Measurements from ENCODE around the gene POLRMT. TPM values are rescaled to one million over a fixed set of nuclear protein-coding genes. Genes with fewer than 3 reads are reported as not detected.
"Not testable (repeated sequence)": the region's sequence is repeated elsewhere in the genome, so short reads cannot be mapped to it uniquely, and the experiment has no call there.

POLRMT gene
- total RNA-seq, 2 donors from 2014 or later: 55.0 to 104 TPM

DNA sequence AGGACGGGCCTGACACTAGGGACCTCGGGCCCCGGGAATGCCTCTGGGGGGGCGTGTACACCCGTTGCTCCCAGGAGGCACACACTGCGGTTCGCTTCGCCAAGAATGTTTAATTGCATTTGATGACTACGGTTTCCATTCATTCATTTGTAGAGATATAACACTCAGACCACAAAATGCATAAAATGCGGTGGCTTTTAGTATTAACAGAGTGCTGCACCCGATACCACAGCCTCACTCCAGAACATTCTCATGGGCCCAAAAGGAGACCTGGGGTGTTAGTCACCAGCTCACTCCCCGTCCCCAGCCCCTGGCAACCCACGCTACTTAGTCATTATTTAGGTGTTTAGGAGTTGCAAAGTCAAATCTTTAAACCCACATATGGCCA is 21.9 kb downstream of the POLRMT start:
- H3K27ac Mint-ChIP-seq: peak overlapping the region; percentile 82 to 89

DNA sequence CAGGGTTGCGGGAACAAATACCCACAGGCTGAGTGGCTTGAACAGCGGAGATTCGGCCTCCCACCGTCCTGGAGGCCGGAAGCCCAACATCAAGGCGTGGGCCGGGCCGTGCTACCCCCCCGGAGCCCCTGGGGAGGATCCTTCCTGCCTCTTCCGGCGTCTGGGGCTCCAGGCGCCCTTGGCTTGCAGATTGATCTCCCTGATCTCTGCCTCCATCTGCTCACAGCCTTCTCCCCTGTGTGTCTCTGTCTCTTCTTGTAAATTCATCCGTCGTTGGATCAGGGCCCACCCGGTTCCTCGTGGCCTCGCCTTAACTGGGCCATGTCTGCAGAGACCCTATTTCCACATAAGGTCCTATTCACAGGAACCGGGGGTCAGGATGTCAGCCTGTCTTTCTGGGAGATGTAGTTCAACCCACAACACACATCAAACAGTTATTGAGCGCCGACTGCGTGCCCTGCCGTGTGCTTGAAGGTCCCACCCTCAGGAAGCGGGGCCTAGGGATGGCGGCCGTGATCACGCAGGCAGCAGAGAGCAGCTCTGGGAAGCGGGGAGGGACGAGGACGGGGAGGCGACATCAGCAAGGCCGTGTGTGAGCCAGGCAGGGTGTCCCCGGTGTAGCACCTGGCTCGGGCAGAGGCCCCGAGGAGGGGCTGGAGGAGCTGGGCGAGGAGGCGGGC is 22.4 kb downstream of the POLRMT start:
- H3K4me3 Mint-ChIP-seq: peak overlapping the region; percentile 94
- DNase-seq (ENCODE audit: low spot score): no peak
- no peaks in the 10 kb centered on the region for H3K36me3 Mint-ChIP-seq
- H3K27me3 Mint-ChIP-seq: peaks cover 0 to 9% of the 10 kb centered on the region in 2 donors
- no peaks in the 10 kb centered on the region for H3K9me3 Mint-ChIP-seq
- peak; percentile 60 to 71 for ATAC-seq
- peak overlapping the region; percentile 82 to 89 for H3K27ac Mint-ChIP-seq
- peaks cover 11 to 19% of the 10 kb centered on the region in 2 donors for H3K4me1 Mint-ChIP-seq (ENCODE audit: low read depth in 2 of 2)

More for the DNA sequence above, 21.9 kb downstream of the POLRMT start:
- Mint-ChIP-seq H3K4me3 (peak overlapping the region; percentile 94), H3K9me3 (no peaks in the 10 kb centered on the region), H3K36me3 (no peaks in the 10 kb centered on the region), H3K27me3 (peaks cover 0 to 9% of the 10 kb centered on the region in 2 donors), H3K4me1 (ENCODE audit: low read depth in 2 of 2) (peaks cover 11 to 19% of the 10 kb centered on the region in 2 donors)
- DNase-seq (ENCODE audit: low spot score) (no peak), ATAC-seq (peak; percentile 63 to 77)

DNA sequence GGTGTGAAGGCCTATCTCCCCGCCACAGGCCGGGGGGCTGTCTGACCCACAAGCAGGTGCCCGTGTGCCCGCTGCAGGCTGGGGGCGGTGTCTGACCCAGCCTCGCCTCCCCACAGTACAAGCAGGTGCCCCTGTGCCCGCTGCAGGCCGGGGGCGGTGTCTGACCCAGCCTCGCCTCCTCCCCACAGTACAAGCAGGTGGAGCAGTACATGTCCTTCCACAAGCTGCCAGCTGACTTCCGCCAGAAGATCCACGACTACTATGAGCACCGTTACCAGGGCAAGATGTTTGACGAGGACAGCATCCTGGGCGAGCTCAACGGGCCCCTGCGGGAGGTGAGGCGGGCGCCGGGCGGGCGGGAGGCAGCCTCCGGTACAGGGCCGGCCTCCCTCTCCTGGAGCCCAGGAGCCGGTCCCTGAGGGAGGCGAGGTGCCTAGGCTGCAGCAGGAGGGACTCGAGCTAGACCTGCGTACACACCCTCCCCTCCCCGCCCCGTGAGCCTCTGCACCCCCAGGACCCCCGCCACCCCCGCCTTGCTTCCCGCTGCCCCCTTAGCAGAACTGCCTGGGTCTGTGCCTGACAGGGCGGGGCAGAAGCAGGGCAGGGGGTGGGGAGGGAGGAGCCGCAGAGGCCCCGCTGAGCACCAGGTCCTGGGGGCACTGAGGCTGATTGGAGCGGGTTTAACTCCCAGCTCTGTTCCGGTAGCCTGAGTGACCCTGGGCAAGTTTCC is 23.1 kb downstream of the POLRMT start:
- peak overlapping the region; percentile 39 for H3K4me3 Mint-ChIP-seq
- ATAC-seq (peak; percentile 19 to 55), DNase-seq (ENCODE audit: low spot score) (no peak)
- H3K4me1 Mint-ChIP-seq (ENCODE audit: low read depth in 2 of 2): peaks cover 11 to 16% of the 10 kb centered on the region in 2 donors
- no peaks in the 10 kb centered on the region for H3K9me3 Mint-ChIP-seq
- H3K27ac Mint-ChIP-seq: peak overlapping the region; percentile 82 to 89
- peaks cover 0 to 9% of the 10 kb centered on the region in 2 donors for H3K27me3 Mint-ChIP-seq
- H3K36me3 Mint-ChIP-seq: no peaks in the 10 kb centered on the region

DNA sequence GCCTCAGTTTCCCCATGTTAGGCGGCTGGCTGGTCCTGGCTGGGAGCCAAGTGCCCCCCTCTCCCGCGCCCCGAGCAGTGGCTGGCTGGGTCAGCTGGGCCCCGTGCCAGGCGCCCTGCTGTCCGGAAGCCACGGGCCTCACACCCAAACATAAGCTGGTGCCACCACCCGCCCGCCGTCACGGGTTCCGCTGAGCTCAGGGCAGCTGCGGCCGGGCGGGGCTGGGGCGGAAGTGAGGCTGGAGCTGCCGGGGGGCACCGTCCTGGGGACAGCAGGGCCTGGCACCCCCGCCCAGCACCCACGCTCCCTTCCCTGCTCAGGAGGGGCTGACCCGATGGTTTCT is 24.4 kb downstream of the POLRMT start:
- H3K27ac Mint-ChIP-seq: no peak overlapping the region

DNA sequence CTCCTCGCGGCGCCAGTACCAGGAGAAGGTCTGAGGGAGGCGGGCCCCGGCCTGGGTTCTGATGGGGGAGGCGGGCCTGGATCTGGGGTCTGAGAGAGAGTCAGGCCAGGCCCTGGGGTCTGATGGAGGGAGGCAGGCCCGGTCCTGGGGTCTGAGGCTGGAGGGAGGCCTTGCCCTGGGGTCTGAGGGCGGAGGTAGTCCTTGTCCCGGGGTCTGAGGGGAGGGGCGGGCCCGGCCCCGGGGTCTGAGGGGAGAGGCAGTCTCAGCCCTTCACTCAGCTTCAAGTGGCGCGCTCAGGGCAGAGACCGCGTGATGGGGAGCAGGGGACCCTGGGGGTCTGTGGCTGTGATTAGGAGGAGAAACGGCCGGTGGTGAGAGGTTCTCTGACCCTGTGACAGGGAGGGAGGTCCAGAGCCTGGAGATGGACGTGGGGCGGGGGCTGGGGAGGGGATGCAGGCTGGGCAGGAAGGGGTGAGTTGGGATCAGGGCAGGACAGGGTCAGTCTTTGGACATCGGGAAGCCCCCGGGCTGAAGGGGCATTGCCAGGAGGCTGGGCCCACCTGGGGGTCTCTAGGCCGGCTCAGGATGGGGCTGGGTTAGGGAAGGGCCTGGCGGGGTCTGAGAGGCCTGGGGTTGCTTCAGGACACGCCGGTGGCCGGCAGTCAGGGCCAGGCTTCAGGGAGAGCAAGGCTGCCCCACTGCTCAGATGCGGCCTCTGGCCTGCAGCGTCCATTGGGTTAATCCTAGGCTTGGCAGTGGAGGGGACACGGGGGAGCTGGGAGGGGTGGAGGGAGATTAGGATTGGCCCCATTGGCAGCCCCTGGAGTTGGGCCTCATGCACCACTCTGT is 25.0 kb downstream of the POLRMT start:
- no peak overlapping the region for H3K27ac Mint-ChIP-seq
- no peak overlapping the region for H3K4me3 Mint-ChIP-seq

More for the DNA sequence above, 24.4 kb downstream of the POLRMT start:
- H3K4me3 Mint-ChIP-seq: no peak overlapping the region
- H3K9me3 Mint-ChIP-seq: no peaks in the 10 kb centered on the region
- no peaks in the 10 kb centered on the region for H3K36me3 Mint-ChIP-seq
- ATAC-seq (no peak), DNase-seq (ENCODE audit: low spot score) (no peak)
- peaks cover 11 to 16% of the 10 kb centered on the region in 2 donors for H3K4me1 Mint-ChIP-seq (ENCODE audit: low read depth in 2 of 2)
- peaks cover 0 to 4% of the 10 kb centered on the region in 2 donors for H3K27me3 Mint-ChIP-seq

DNA sequence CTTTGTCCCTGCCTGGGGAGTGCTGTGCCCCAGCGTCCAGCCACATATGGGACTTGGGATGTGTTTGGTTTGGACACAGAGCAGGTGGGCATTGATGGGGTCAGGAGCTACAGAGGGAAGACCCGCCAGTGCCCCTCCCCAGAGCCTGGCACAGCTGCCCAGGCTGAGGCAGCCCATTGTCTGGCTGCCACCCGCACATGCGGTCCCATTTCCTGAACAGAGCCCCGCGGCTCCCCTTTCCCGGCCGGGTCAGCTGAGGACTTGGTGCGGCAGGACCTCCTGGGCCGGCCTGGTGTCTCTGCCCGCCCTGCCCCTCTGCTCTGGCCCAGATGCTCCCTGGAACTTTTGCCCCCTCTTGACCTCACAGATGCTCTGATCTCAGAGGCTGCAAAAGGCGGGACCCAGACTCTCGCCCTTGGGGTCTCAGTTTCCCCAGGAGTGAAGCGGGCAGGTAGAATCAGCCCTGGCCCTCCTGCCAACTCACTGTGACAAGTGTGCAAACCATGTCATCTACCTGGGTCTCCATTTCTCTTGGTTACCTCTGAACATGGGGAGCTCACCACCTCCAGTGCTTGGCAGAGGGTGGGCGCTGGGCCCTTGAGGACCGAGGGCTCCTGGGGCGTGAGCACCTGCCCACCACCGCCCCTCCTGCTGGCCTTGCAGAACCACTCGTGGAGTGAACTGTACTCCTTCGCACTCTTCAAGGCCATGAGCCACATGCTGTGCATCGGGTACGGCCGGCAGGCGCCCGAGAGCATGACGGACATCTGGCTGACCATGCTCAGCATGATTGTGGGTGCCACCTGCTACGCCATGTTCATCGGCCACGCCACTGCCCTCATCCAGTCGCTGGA is 25.8 kb downstream of the POLRMT start:
- H3K27me3 Mint-ChIP-seq: peaks cover 0 to 4% of the 10 kb centered on the region in 2 donors
- H3K36me3 Mint-ChIP-seq: no peaks in the 10 kb centered on the region
- ATAC-seq (no peak), DNase-seq (ENCODE audit: low spot score) (no peak)
- H3K27ac Mint-ChIP-seq: no peak overlapping the region
- H3K9me3 Mint-ChIP-seq: no peaks in the 10 kb centered on the region
- H3K4me3 Mint-ChIP-seq: no peak overlapping the region
- H3K4me1 Mint-ChIP-seq (ENCODE audit: low read depth in 2 of 2): peaks cover 11 to 12% of the 10 kb centered on the region in 2 donors

More for the DNA sequence above, 25.0 kb downstream of the POLRMT start:
- H3K27me3 Mint-ChIP-seq: peaks cover 0 to 4% of the 10 kb centered on the region in 2 donors
- H3K4me1 Mint-ChIP-seq (ENCODE audit: low read depth in 2 of 2): peaks cover 11 to 16% of the 10 kb centered on the region in 2 donors
- ATAC-seq: no peak
- no peaks in the 10 kb centered on the region for H3K9me3 Mint-ChIP-seq
- no peak for DNase-seq (ENCODE audit: low spot score)
- H3K36me3 Mint-ChIP-seq: no peaks in the 10 kb centered on the region

DNA sequence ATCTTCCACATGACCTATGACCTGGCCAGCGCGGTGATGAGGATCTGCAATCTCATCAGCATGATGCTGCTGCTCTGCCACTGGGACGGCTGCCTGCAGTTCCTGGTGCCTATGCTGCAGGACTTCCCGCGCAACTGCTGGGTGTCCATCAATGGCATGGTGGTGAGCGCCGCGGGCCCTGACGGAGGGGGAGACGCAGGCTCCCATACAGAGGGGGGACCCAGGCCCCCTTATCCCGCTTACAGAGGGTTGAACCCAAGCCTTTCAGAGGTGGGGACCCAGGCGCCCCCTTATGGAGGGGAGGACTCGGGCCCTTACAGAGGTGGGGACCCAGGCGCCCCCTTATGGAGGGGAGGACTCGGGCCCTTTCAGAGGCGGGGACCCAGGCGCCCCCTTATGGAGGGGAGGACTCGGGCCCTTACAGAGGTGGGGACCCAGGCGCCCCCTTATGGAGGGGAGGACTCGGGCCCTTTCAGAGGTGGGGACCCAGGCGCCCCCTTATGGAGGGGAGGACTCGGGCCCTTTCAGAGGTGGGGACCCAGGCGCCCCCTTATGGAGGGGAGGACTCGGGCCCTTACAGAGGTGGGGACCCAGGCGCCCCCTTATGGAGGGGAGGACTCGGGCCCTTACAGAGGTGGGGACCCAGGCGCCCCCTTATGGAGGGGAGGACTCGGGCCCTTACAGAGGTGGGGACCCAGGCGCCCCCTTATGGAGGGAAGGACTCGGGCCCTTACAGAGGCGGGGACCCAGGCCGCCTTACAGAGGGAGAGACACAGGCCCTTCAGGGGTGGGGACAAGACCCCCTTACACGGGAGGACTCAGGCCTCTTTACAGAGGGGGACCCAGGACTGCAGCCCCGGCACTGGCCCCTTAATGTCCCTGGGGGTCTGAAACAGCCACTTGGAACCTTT is 28.0 kb downstream of the POLRMT start:
- not testable (repeated sequence) for H3K36me3 Mint-ChIP-seq; H3K27ac Mint-ChIP-seq; DNase-seq (ENCODE audit: low spot score); H3K27me3 Mint-ChIP-seq; ATAC-seq; H3K9me3 Mint-ChIP-seq; H3K4me3 Mint-ChIP-seq; H3K4me1 Mint-ChIP-seq (ENCODE audit: low read depth in 2 of 2)

DNA sequence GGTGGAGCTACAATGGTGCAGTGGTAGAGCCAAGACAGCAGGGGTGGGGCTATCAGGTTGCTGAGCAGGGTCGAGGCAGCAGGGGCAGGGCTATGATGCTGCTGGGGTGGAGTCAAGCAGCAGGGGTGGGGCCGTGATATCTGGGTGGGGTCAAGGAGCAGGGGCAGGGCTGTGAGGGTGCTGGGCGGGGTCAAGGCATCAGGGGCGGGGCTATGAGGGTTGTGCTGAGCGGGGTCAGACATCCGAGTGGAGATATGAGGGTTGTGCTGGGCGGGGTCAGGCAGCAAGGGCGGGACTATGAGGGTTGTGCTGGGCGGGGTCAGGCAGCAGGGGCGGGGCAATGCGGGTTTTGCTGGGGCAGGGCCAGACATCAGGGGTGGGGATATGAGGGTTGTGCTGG is 29.0 kb downstream of the POLRMT start:
- Mint-ChIP-seq H3K27me3 (no peaks in the 10 kb centered on the region), H3K4me3 (no peak overlapping the region), H3K36me3 (no peaks in the 10 kb centered on the region), H3K9me3 (no peaks in the 10 kb centered on the region), H3K4me1 (ENCODE audit: low read depth in 2 of 2) (peaks cover 0 to 4% of the 10 kb centered on the region in 2 donors), H3K27ac (no peak overlapping the region)
- ATAC-seq: peak; percentile 69 to 79
- DNase-seq (ENCODE audit: low spot score): no peak

DNA sequence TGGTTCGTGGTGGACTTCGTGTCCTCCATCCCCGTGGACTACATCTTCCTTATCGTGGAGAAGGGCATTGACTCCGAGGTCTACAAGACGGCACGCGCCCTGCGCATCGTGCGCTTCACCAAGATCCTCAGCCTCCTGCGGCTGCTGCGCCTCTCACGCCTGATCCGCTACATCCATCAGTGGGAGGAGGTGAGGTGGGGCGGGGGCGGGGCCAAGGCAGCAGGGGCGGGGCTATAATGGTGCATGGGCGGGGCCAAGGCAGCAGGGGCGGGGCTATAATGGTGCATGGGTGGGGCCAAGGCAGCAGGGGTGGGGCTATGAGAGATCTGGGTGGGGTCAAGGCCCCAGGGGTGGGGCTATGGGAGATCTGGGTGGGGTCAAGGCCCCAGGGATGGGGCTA is 29.6 kb downstream of the POLRMT start:
- H3K27ac Mint-ChIP-seq; H3K9me3 Mint-ChIP-seq; H3K27me3 Mint-ChIP-seq; DNase-seq (ENCODE audit: low spot score); H3K4me3 Mint-ChIP-seq; H3K36me3 Mint-ChIP-seq; H3K4me1 Mint-ChIP-seq (ENCODE audit: low read depth in 2 of 2): not testable (repeated sequence)
- ATAC-seq: peak; percentile 56 to 76

DNA sequence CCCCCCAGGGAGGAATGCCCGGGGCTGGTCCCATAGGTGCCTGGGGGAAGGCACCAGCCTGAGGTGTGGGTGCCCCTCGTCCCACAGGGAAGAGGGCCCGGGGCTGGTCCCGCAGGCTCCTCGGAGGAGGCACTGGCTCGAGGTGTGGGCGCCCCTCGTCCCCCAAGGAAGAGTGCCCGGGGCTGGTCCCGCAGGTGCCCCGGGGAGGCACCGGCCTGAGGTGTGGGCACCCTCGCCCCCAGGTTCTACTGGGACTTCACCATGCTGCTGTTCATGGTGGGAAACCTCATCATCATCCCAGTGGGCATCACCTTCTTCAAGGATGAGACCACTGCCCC is 30.1 kb downstream of the POLRMT start:
- H3K36me3 Mint-ChIP-seq; H3K4me1 Mint-ChIP-seq (ENCODE audit: low read depth in 2 of 2); DNase-seq (ENCODE audit: low spot score): not testable (repeated sequence)

DNA sequence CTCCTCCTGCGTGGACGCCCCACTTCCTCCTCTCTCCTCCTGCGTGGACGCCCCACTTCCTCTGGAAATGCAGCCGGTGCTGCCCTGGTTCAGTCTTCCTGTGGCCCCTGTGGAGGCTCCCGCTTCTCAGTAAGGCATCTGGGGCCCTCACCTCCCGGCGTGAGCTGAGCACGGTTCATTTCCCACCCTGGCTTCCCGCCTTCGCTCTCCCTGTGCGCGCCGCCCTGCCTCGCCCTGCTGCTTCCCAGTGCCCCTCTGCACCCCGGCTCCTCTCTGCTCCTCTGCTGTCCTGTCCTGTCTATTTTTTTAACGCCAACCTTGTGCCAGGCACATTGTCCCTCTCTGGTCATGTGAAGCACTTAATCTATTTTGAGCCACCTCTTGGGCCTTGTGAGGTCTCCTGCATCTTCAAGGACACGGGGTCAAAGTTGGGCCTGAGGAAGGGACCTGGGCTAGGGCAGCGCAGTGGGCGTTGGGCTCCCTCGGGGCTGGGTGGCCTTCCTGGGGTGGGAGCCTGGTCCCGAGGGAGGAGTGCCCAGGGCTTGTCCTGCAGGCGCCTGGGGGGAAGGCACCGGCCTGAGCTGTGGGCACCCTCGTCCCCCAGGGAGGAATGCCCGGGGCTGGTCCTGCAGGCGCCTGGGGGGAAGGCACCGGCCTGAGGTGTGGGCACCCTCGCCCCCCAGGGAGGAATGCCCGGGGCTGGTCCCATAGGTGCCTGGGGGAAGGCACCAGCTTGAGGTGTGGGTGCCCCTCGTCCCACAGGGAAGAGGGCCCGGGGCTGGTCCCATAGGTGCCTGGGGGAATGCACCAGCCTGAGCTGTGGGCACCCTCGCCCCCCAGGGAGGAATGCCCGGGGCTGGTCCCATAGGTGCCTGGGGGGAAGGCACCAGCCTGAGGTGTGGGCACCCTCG is 30.7 kb downstream of the POLRMT start:
- DNase-seq (ENCODE audit: low spot score) (no peak), ATAC-seq (no peak)
- peaks cover 0 to 4% of the 10 kb centered on the region in 2 donors for H3K4me1 Mint-ChIP-seq (ENCODE audit: low read depth in 2 of 2)
- no peaks in the 10 kb centered on the region for H3K36me3 Mint-ChIP-seq
- H3K4me3 Mint-ChIP-seq: no peak overlapping the region
- H3K27me3 Mint-ChIP-seq: no peaks in the 10 kb centered on the region
- no peak overlapping the region for H3K27ac Mint-ChIP-seq
- no peaks in the 10 kb centered on the region for H3K9me3 Mint-ChIP-seq

More for the DNA sequence above, 30.1 kb downstream of the POLRMT start:
- H3K27me3 Mint-ChIP-seq, H3K4me3 Mint-ChIP-seq, H3K9me3 Mint-ChIP-seq, ATAC-seq, H3K27ac Mint-ChIP-seq: not testable (repeated sequence)

DNA sequence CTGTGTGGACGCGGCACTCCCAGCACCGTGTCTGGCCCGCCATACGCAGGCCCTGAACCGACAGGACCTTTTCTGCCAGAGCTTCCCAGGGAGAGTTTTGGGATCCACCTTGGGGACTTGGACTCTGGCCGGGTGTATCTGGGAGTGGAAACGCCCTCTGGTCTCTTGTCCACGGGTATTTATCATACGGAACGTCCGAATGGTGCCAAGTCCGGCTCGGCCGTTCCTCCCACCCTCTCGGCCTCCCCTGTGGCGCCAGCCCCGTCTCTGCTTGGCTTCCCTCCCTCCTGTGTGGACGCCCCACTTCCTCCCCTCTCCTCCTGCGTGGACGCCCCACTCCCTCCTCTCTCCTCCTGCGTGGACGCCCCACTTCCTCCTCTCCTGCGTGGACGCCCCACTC is 31.5 kb downstream of the POLRMT start:
- ATAC-seq (no peak), DNase-seq (ENCODE audit: low spot score) (no peak)
- H3K9me3 Mint-ChIP-seq: no peaks in the 10 kb centered on the region
- no peak overlapping the region for H3K4me3 Mint-ChIP-seq
- H3K27me3 Mint-ChIP-seq: no peaks in the 10 kb centered on the region
- H3K36me3 Mint-ChIP-seq: no peaks in the 10 kb centered on the region
- H3K27ac Mint-ChIP-seq: no peak overlapping the region
- peaks cover 0 to 4% of the 10 kb centered on the region in 2 donors for H3K4me1 Mint-ChIP-seq (ENCODE audit: low read depth in 2 of 2)
